CD14-positive monocyte (primary cell): ENCODE data around the gene ANXA4. TPM values are rescaled to one million over a fixed set of nuclear protein-coding genes. Genes with fewer than 3 reads are reported as not detected.
A peak's percentile ranks its signal among the peaks of the same experiment; 100 is the strongest.
"Not testable (repeated sequence)": the region's sequence is repeated elsewhere in the genome, so short reads cannot be mapped to it uniquely, and the experiment has no call there.

Experiments
- DNase-seq, 3 donors: peaks; one replicate each; pipeline ENCODE4 v3.0.0-alpha.2; 2011 to 2022
- H2AFZ ChIP-seq: 2 replicates; pipeline ENCODE4 v1.6.0; 2012; ENCODE audit warnings: mild to moderate bottlenecking, low read depth, low read length, inconsistent platforms; ENCODE audit not compliant: insufficient read depth, poor library complexity, severe bottlenecking
- H3K27ac ChIP-seq, 2 donors: 1 replicate in 1 of 2; 2 replicates in 1 of 2; pipeline ENCODE4 v1.5.1; 2012 to 2013; ENCODE audit warnings: low read length in 2 of 2, control low read depth in 1 of 2, inconsistent platforms in 1 of 2, low read depth in 1 of 2, mild to moderate bottlenecking in 1 of 2
- H3K27me3 ChIP-seq, 2 donors: one replicate each; pipeline versions ENCODE4 v1.6.0 to v1.6.1; 2011 to 2013; ENCODE audit warnings: low read length in 2 of 2; ENCODE audit not compliant: control insufficient read depth in 2 of 2, insufficient read depth in 2 of 2
- H3K36me3 ChIP-seq, 2 donors: replicated peaks in 1 of 2; 1 replicate in 1 of 2; 2 replicates in 1 of 2; pipeline versions ENCODE4 v1.5.1 to v1.6.1; 2012 to 2013; ENCODE audit warnings: low read length in 2 of 2, control low read depth in 1 of 2, inconsistent platforms in 1 of 2, mild to moderate bottlenecking in 1 of 2; ENCODE audit not compliant: insufficient read depth in 2 of 2, control insufficient read depth in 1 of 2
- H3K4me1 ChIP-seq, 2 donors: 1 replicate in 1 of 2; 2 replicates in 1 of 2; pipeline versions ENCODE4 v1.5.1 to v1.6.1; 2012 to 2013; ENCODE audit warnings: low read length in 2 of 2, control low read depth in 1 of 2, inconsistent platforms in 1 of 2, mild to moderate bottlenecking in 1 of 2, moderate library complexity in 1 of 2; ENCODE audit not compliant: insufficient read depth in 2 of 2, control insufficient read depth in 1 of 2
- H3K4me2 ChIP-seq: replicated peaks from 2 replicates; pipeline ENCODE3; 2012; ENCODE audit warnings: low read length, moderate library complexity, mild to moderate bottlenecking; ENCODE audit not compliant: poor library complexity, severe bottlenecking; ENCODE audit errors: extremely low read depth
- H3K4me3 ChIP-seq, 3 experiments: fragments of 200-600 bp in 1 of 3; sonication (generic) in 1 of 3; replicated peaks in 1 of 3; 1 replicate in 2 of 3; 2 replicates in 1 of 3; pipeline ENCODE4 v1.5.1; 2011 to 2013; ENCODE audit warnings: low read length in 3 of 3, mild to moderate bottlenecking in 3 of 3, control low read depth in 2 of 3, low read depth in 2 of 3, inconsistent platforms in 1 of 3, moderate library complexity in 1 of 3
- H3K79me2 ChIP-seq: 2 replicates; pipeline ENCODE4 v1.6.0; 2012; ENCODE audit warnings: mild to moderate bottlenecking, control low read depth, inconsistent platforms, low read length, moderate library complexity; ENCODE audit not compliant: insufficient read depth
- H3K9ac ChIP-seq: 2 replicates; pipeline ENCODE4 v1.6.0; 2017; ENCODE audit warnings: low read length, mild to moderate bottlenecking; ENCODE audit not compliant: insufficient read depth, poor library complexity, severe bottlenecking
- H3K9me3 ChIP-seq, 2 donors: replicated peaks in 1 of 2; 1 replicate in 1 of 2; 2 replicates in 1 of 2; pipeline versions ENCODE4 v1.5.1 to v1.6.1; 2012 to 2013; ENCODE audit warnings: low read length in 2 of 2, control low read depth in 1 of 2; ENCODE audit not compliant: control insufficient read depth in 1 of 2, insufficient read depth in 1 of 2
- H4K20me1 ChIP-seq: 2 replicates; pipeline ENCODE4 v1.6.0; 2012; ENCODE audit warnings: mild to moderate bottlenecking, low read length, control low read depth, moderate library complexity; ENCODE audit not compliant: insufficient read depth
- H3K27ac Mint-ChIP-seq, 7 donors: one replicate each; pipeline ENCODE4 v1.8.0; 2020; ENCODE audit warnings: mild to moderate bottlenecking in 7 of 7, mixed read lengths in 7 of 7, moderate library complexity in 6 of 7, inconsistent platforms in 2 of 7
- H3K27me3 Mint-ChIP-seq, 3 donors: one replicate each; pipeline ENCODE4 v1.8.0; 2021 to 2022; ENCODE audit warnings: low read depth in 3 of 3, mild to moderate bottlenecking in 3 of 3, mixed read lengths in 3 of 3, moderate library complexity in 3 of 3, inconsistent platforms in 1 of 3
- H3K36me3 Mint-ChIP-seq, 2 donors: one replicate each; pipeline ENCODE4 v1.8.0; 2020; ENCODE audit warnings: mixed read lengths in 2 of 2, inconsistent platforms in 1 of 2, mild to moderate bottlenecking in 1 of 2
- H3K4me1 Mint-ChIP-seq: one replicate; pipeline ENCODE4 v1.8.0; 2020; ENCODE audit warnings: mild to moderate bottlenecking, mixed read lengths
- H3K4me3 Mint-ChIP-seq, 2 donors: one replicate each; pipeline ENCODE4 v1.8.0; 2020; ENCODE audit warnings: mild to moderate bottlenecking in 2 of 2, mixed read lengths in 2 of 2, moderate library complexity in 1 of 2
- H3K9me3 Mint-ChIP-seq, 7 donors: one replicate each; pipeline ENCODE4 v1.8.0; 2020 to 2022; ENCODE audit warnings: mixed read lengths in 7 of 7, mild to moderate bottlenecking in 6 of 7, moderate library complexity in 6 of 7, inconsistent platforms in 2 of 7
- WGBS: methylation state at CpG from one replicate; pipeline ENCODE4 v1.1.5; 2013; ENCODE audit warnings: missing lambda C conversion rate; ENCODE audit not compliant: insufficient coverage; 5-methylcytosine and 5-hydroxymethylcytosine counted together
- intact Hi-C, 2 donors: fragments of 100-400 bp; cut with micrococcal nuclease; formaldehyde crosslinking; loops; one replicate each; pipeline versions ENCODE4 v1.15.0 to v1.15.1; 2023
- polyA plus RNA-seq, 3 donors: library from polyadenylated mRNA; depleted of rRNA in 1 of 3; unstranded in 2 of 3; stranded (reverse) in 1 of 3; fragments of 300-500 nt in 2 of 3; fragments of >200 nt in 1 of 3; fragmentation: Illumina TruSeq in 2 of 3; gene quantifications; 1 replicate in 2 of 3; 2 replicates in 1 of 3; pipeline ENCODE4 v1.2.3, GENCODE V29; 2012 to 2021
- TF ChIP-seq, protein P1 (sequence below): fragments of 200-600 bp; IDR thresholded peaks from one replicate; pipeline ENCODE4 v1.8.0; 2022; ENCODE audit warnings: antibody characterized with exemption, mild to moderate bottlenecking

ANXA4 gene
- polyA plus RNA-seq, 3 donors, result 30.0 to 95.7 (median 64.7) TPM

DNA sequence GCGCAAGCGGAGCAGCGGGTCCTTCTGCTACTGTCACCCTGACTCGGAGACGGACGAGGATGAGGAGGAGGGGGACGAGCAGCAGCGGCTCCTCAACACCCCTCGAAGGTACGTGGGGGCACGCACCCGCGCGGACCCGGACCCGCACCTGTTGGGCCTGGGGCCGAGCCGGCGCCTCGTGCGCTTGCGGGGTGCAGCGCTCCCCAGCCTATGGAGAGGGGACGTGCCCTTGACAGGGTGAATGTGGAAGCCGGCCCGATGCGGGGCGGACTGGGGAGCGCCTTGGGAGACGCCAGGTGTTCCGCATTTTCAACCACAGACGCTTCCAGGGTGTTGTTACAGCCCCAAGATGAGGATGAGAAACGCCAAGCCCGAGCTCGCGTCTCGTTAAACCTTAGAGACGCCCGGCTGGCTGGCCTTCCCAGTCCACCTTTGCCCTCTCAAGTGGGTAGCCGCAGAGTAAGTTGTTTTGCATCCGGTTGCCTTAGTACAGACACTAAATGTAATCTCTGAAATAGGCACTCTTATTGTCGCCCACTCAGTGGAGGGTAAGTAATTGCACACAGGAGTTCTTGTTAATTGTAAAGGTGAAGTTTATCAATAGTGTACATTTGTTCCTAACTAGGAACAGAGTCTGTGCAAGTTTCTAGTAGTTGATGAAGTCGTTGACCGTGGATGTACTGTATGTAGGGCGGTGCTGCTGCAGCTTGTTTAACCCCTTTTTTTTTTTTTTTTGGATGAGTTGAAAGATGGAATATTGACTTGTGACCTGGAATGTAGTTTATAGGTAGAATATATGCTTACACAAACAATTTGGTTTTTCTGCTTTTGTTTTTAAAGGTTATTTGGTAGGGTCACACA, 88.3 kb downstream of the ANXA4 start:
- peak overlapping the region; percentile 67 to 88 (median 70) for H3K4me3 ChIP-seq
- H2AFZ ChIP-seq, result peak overlapping the region; percentile 100
- H3K27ac Mint-ChIP-seq, result peak overlapping the region in 6 of 7 donors; percentile 24 to 89 (median 58)
- intact Hi-C loops, result no loop called here
- peaks cover 7% of the 10 kb centered on the region for H4K20me1 ChIP-seq
- peak overlapping the region; percentile 80 for H3K9ac ChIP-seq
- H3K9me3 Mint-ChIP-seq, result no peaks in the 10 kb centered on the region
- H3K36me3 ChIP-seq, result no peaks in the 10 kb centered on the region
- H3K9me3 ChIP-seq, result no peaks in the 10 kb centered on the region
- H3K4me1 Mint-ChIP-seq, result peaks cover 32% of the 10 kb centered on the region
- TF ChIP-seq, protein P1, sequence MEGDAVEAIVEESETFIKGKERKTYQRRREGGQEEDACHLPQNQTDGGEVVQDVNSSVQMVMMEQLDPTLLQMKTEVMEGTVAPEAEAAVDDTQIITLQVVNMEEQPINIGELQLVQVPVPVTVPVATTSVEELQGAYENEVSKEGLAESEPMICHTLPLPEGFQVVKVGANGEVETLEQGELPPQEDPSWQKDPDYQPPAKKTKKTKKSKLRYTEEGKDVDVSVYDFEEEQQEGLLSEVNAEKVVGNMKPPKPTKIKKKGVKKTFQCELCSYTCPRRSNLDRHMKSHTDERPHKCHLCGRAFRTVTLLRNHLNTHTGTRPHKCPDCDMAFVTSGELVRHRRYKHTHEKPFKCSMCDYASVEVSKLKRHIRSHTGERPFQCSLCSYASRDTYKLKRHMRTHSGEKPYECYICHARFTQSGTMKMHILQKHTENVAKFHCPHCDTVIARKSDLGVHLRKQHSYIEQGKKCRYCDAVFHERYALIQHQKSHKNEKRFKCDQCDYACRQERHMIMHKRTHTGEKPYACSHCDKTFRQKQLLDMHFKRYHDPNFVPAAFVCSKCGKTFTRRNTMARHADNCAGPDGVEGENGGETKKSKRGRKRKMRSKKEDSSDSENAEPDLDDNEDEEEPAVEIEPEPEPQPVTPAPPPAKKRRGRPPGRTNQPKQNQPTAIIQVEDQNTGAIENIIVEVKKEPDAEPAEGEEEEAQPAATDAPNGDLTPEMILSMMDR, result no peak
- peak overlapping the region; percentile 87 to 95 for H3K4me3 Mint-ChIP-seq
- peak overlapping the region; percentile 98 for H3K4me2 ChIP-seq
- peaks cover 22 to 31% of the 10 kb centered on the region in 2 donors for H3K4me1 ChIP-seq
- H3K79me2 ChIP-seq, result peaks cover 58% of the 10 kb centered on the region
- H3K27me3 Mint-ChIP-seq, result no peaks in the 10 kb centered on the region
- no peaks in the 10 kb centered on the region for H3K27me3 ChIP-seq
- peak; percentile 27 to 54 (median 46) for DNase-seq
- peaks cover 7 to 13% of the 10 kb centered on the region in 2 donors for H3K36me3 Mint-ChIP-seq
- WGBS, result under 1% methylated on average over 43 of the region's 45 CpGs
- peak overlapping the region in 1 of 2 donors; percentile 98 for H3K27ac ChIP-seq

DNA sequence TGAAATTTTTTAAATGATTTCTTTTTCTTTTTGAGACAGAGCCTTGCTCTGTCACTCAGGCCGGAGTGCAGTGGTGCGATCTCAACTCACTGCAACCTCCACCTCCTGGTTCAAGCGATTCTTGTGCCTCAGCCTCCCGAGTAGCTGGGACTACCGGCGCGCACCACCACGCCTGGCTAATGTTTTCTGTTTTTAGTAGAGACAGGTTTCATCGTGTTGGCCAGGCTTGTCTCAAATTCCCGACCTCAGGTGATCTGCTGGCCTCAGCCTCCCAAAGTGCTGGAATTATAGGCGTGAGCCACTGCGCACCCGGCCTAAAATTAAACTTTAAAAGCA, 88.9 kb downstream of the ANXA4 start:
- H3K9me3 Mint-ChIP-seq, H2AFZ ChIP-seq, H3K36me3 Mint-ChIP-seq, H3K9ac ChIP-seq, intact Hi-C loops, H3K27me3 Mint-ChIP-seq, H3K27me3 ChIP-seq, H4K20me1 ChIP-seq, H3K27ac ChIP-seq, DNase-seq, H3K9me3 ChIP-seq, H3K36me3 ChIP-seq, H3K27ac Mint-ChIP-seq: not testable (repeated sequence)
- Histone ChIP-seq H3K79me2 (peaks cover 64% of the 10 kb centered on the region), H3K4me1 (peaks cover 22 to 31% of the 10 kb centered on the region in 2 donors), H3K4me3 (peak overlapping the region in 1 of 3 experiments; percentile 88), H3K4me2 (peak overlapping the region; percentile 98)
- WGBS, result 95% methylated on average over 8 of the region's 13 CpGs
- Mint-ChIP-seq H3K4me3 (peak overlapping the region in 1 of 2 donors; percentile 95), H3K4me1 (peaks cover 32% of the 10 kb centered on the region)
